AG04449 (cell line): Measurements from ENCODE around the gene DARS2.
"Not testable (repeated sequence)": the region's sequence is repeated elsewhere in the genome, so short reads cannot be mapped to it uniquely, and the experiment has no call there.

Experiments
- CTCF ChIA-PET: fragments of 350-600 bp; formaldehyde crosslinking; extraction: SDS; loops from one replicate; lab custom pipeline; 2021; ENCODE audit warnings: antibody characterized with exemption; lab: Yijun Ruan, JAX
- POLR2A ChIA-PET: fragments of 400-600, 350-600 bp; formaldehyde crosslinking; extraction: SDS; loops from one replicate; lab custom pipeline; 2020; ENCODE audit warnings: antibody characterized with exemption, inconsistent platforms; lab: Yijun Ruan, JAX
- DNase-seq: peaks from one replicate; pipeline ENCODE4 v3.0.0-alpha.2; 2010; ENCODE audit warnings: low read depth, low spot score
- H3K4me3 ChIP-seq: 2 replicates; pipeline ENCODE4 v1.5.1; 2011; ENCODE audit warnings: low read depth, mild to moderate bottlenecking, control low read depth, low read length
- CTCF ChIP-seq: IDR thresholded peaks from one replicate; pipeline ENCODE4 v1.5.1; 2011; ENCODE audit warnings: mild to moderate bottlenecking, moderate library complexity, low read length, control low read depth, inconsistent platforms; ENCODE audit not compliant: insufficient read depth; ENCODE audit errors: missing control alignments

DARS2 gene

GRCh38 chr1:173857363-173857917 lies 33.0 kb downstream of the DARS2 start:
- H3K4me3 ChIP-seq = no peak overlapping the region
- DNase-seq = no peak
- ChIA-PET POLR2A (interaction anchor here (1.5 to 2.6 kb wide), 2 partner anchors 8 to 10 kb away, joined by 6 to 13 read pairs; partner anchors contain the start of genes GAS5 and ZBTB37), CTCF (interaction anchor here (1.8 kb wide), 1 partner anchor 1115 kb away, joined by 6 read pairs; no protein-coding TSS in a partner anchor)
- no peak for TF ChIP-seq CTCF

DNA sequence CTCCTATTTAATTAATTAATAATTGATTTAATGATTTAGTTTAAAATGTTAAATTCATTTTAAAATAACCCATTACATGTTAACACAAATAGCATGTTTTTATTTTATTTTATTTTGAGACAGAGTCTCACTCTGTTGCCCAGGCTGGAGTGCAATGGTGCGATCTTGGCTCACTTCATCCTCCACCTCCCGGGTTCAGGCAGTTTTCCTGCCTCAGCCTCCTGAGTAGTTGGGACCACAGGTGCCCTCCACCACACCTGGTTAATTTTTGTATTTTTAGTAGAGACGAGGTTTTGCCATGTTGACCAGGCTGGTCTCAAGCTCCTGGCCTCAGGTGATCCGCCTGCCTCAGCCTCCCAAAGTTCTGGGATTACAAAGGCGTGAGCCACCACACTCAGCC lies 35.1 kb downstream of the DARS2 start:
- DNase-seq, H3K4me3 ChIP-seq: not testable (repeated sequence)
- ChIA-PET CTCF (interaction anchor here (0.9 to 2.3 kb wide), 3 partner anchors 11 to 1118 kb away, joined by 3 to 5 read pairs (median 5); no protein-coding TSS in a partner anchor), POLR2A (interaction anchor here (0.7 to 1.3 kb wide), 2 partner anchors 9 to 1299 kb away, joined by 3 to 4 read pairs; partner anchors contain the start of gene ZBTB37)

DNA sequence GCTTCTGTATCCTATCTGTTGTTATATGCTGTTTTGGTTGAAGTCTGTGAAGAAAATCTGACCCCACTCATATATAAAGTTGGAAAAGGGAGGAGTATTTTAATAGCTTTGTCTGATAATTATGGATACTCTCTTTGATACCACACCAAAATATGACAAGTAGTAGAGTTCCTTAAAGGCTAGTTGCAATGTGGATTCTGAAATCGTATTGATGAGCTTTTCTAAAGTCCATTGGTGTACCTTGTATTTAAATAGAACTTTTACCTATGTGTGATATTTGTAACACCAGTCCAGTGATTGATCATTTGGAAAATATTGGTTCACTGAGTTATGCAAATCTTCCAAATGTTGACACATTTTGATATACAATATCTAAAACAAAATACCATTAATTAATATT lies 35.6 kb downstream of the DARS2 start:
- TF ChIP-seq CTCF = no peak
- POLR2A ChIA-PET = interaction anchor here (1.3 to 1.9 kb wide), 2 partner anchors 8 kb away, joined by 4 to 6 read pairs; partner anchors contain the start of gene ZBTB37
- CTCF ChIA-PET = interaction anchor here (0.9 to 2.3 kb wide), 3 partner anchors 431 to 1118 kb away, joined by 3 to 5 read pairs (median 3); no protein-coding TSS in a partner anchor
- no peak for DNase-seq
- no peak overlapping the region for H3K4me3 ChIP-seq

DNA sequence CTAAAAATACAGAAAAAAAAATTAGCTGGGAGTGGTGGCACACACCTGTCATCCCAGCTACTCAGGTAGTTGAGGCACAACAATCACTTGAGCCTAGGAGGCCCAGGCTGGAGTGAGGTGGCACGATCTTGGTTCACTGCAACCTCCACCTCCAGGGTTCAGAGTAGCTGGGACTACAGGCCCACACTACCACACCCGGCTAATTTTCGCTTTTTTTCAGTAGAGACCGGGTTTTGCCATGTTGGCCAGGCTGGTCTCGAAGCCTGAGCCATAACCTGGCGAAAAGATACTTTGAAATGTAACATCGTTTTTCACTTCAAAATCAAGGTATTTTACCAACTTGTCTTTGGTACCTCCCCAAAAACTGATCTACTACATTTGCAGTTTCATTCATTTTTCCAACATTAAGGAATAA lies 37.3 kb downstream of the DARS2 start:
- TF ChIP-seq CTCF = no peak
- DNase-seq = no peak
- ChIA-PET CTCF (no interaction called here), POLR2A (interaction anchor here (0.6 to 1.9 kb wide), 4 partner anchors 10 to 886 kb away, joined by 3 to 6 read pairs (median 3); no protein-coding TSS in a partner anchor)
- no peak overlapping the region for H3K4me3 ChIP-seq

DNA sequence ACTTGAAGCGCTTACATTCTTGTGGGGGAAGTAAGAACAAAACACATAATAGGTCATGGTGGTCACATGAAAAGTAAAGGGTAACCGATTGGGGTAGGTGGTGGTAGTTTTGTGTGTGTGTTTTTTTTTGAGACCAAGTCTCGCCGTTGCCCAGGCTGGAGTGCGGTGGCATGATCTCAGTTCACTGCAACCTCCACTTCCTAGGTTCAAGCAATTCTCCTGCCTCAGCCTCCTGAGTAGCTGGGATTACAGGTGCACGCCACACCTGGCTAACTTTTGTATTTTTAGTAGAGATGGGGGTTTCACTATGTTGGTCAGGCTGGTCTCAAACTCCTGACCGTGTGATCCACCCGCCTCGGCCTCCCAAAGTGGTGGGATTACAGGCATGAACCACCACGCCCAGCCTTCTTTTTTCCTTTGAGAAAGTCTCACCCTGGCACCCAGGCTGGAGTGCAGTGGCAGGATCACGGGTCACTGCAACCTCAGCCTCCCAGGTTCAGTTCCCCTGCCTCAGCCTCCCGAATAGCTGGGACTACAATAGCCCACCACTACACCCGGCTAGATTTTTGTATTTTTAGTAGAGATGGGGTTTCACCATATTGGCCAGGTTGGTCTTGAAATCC lies 37.8 kb downstream of the DARS2 start:
- DNase-seq, CTCF ChIA-PET, H3K4me3 ChIP-seq: not testable (repeated sequence)
- POLR2A ChIA-PET = interaction anchor here (0.6 to 1.9 kb wide), 4 partner anchors 10 to 887 kb away, joined by 3 to 6 read pairs (median 4); no protein-coding TSS in a partner anchor

DNA sequence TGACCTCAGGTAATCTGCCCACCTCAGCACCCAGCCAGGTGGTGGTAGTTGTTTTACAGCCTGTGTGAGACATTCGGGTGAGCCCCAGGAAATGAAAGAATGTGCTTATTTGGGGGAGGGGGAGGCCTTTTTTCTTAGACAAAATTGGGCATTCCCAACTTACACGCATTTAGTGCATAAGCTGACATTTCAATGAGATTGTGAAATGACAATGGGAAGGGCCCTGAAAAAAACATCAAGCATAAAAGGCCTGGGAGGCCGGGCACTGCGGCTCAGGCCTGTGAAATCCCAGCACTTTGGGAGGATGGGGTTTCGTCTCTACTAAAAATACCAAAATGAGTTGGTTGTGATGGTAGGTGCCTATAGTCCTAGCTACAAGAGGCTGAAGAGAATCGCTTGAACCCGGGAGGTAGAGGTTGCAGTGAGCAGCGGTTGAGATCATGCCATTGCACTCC lies 38.3 kb downstream of the DARS2 start:
- no peak for TF ChIP-seq CTCF
- no peak overlapping the region for H3K4me3 ChIP-seq
- DNase-seq = no peak
- POLR2A ChIA-PET = interaction anchor here (1.6 kb wide), 1 partner anchor 11 kb away, joined by 5 read pairs; no protein-coding TSS in a partner anchor
- CTCF ChIA-PET = interaction anchor here (1.0 kb wide), 1 partner anchor 387 kb away, joined by 3 read pairs; no protein-coding TSS in a partner anchor
